NCI-H1694 (cell line): ENCODE data around the gene PPM1F.

Source experiments
- DNase-seq: peaks from one replicate; lab custom pipeline; 2025; lab: John Stamatoyannopoulos, UW

Gene PPM1F

DNA sequence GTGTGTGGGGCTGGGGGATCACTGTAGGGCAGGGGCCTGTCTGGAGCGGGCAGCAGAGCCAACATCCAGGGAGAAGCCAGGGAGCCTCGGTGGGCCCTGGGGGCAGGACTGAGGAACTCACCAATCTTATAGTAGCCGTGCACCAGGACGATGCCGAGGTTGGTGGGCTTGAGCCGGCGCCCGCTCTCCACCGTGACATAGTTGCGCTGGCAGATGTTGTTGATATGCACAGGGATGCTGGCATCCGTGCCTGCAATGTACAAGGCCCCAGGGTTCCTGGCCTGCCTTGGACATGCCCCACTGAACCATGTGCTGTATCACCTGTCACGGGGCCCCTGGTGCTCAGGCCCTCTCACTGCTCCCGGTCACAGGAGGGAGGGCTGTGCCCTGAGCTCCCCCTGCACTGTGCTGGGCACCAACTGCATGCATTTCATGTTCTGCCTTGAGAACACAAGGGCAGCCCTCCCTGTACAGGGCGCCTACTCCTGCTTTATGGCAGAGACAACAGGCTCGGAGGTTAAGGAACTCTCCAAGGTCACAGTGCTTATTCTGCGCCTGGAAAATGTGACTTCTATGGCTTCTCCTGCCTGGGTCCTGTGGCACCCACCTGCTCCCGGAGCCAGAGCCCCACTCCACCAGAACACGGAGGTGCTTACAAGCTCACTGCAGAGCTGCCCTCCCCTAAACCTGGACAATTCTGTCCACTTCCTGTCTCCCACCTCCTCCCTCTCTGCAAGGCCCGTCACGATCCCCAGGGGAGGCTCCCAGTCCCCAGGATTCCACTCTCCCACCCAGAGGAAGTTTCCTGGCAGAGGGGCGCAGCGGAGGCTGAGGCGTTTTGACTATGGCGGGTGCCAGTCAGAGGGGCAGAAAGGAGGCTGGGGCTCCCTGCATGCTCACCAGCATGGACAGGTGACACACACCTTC, 7.8 kb upstream of the PPM1F start:
- no peak for DNase-seq

DNA sequence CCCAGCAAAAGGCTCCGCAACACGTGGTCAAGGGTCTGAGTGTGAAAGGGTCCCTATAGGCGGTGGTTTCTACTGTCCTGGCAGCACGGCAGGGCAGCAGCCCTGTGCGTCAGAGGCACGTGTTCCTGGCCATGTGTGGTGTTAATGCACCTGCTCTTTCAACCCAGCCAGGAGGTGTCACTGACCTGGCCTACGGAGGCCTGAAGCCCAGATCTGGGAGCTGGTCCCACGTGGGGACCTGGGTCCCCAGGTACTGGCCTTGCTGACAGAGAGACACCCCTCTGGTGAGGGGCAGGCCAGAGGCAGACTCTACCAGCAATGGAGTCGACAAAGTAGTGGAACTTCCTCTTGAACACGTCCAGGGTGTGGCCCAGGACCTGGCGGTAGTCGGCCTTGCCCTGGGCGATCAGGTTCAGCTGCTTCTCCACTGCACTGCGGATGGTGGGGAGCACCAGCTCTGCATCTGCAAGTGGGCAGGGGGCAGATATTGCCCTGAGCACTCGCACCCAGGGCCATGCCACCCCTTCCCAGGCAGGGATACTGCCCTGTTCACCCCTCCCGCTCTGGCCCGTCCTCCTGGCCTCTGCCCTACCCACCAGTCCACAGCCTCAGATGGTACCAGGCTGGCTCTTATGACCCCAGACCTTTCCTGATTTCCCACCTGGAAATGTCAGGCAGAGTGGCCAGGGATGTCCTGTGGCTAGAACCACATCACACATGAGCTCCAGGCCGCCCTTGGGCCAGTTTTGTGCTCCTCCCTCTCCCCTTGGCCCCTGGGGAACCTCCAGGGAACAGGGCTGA, 6.8 kb upstream of the PPM1F start:
- DNase-seq: no peak

GRCh38 chr22:21958360-21959273, 6.0 kb upstream of the PPM1F start:
- no peak for DNase-seq

GRCh38 chr22:21951931-21952465, 650 bp downstream of the PPM1F start:
- no peak for DNase-seq

- no peak for DNase-seq
Measured at GRCh38 chr22:21951062-21951461, 1.6 kb downstream of the PPM1F start.

- DNase-seq: no peak
Measured at GRCh38 chr22:21949948-21950347, 2.7 kb downstream of the PPM1F start.

- DNase-seq: no peak
Measured at GRCh38 chr22:21949569-21949918, 3.1 kb downstream of the PPM1F start.

DNA sequence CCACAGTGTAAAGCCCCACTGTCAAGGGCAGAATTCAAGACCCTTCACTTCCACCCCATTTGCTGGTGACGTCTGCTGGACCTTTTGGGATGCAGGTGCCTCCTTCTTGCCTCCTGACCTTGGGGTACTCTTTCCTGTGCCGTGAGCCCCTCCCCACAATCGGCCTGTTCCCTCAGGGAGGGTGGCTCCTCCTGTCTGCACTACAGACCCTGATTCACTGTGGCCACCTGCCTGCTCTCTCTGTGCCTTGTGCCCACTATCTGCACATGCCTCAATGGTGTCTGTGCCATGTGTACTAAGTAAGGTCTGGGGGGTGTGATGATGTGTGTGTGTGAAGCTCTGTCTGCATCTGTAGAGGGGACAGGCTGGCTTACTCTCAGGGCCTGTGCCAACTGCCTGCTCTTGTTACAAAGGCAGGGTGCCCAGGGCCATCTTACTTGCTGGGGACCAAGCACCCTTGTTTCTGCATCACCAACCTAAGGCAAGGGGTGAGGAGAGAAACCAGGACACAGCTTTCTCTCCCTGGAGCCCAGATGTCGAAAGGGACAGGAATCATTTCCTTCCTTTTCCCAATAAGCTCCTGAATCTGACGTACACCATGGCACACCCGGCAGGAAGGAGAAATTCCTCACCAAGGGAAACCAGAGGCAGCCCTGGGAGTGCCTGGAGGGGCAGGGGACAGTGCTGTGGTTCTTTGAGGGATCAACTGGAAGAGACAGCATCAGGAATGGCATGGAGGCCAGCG, 3.7 kb downstream of the PPM1F start:
- no peak for DNase-seq

- no peak for DNase-seq
Measured at GRCh38 chr22:21948390-21948789, 4.3 kb downstream of the PPM1F start.

DNA sequence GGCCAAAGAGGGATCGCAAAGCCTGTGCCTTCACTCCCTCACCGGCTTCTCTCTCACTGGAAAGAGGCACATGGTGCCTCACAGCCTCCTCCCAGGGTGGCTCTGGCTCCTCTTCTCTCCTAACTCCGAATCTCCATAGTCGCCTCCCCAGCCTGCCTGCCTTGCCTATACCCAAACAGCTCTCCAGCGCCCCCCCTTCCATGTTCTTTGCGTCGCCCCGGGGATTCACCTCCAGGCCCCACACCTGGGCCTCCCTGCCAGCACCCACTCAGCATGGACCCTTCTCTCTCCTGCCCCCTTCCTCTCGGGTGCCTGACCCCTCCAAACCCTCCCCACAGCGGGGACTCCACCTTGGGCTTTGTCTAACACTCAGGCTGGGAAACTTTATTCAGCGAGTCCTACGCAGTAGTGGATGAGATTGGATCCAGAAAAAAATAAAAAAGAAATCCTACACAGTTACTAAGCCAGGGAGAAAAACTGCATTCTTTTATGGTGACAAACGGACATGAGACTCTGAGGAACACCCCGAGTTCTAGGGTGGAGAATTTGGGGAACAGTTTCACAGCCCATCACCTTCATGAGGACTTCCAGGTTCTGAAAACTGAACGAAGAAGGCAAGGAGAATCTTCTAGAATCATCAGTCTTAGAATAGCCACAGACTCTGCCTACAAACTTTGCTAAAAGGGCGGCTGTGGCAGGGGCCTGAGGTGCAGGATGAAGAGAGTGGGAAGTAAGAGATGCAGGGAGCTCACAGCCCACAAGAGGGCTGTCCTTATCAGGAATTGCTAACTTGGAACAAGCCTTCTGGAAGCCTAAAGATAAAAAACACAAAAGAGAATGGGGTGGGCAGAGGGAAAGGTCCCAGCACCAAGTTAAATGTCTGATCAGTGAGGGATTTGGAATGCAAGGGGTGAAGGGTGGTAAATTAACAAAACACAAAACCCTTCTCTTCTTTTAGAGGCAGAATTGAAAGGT, 5.3 kb downstream of the PPM1F start:
- no peak for DNase-seq

GRCh38 chr22:21946262-21946925, 6.3 kb downstream of the PPM1F start:
- no peak for DNase-seq

GRCh38 chr22:21945453-21946261, 7.0 kb downstream of the PPM1F start:
- DNase-seq: no peak

GRCh38 chr22:21944871-21945270, 7.8 kb downstream of the PPM1F start:
- no peak for DNase-seq

GRCh38 chr22:21943571-21944448, 8.8 kb downstream of the PPM1F start:
- no peak for DNase-seq

DNA sequence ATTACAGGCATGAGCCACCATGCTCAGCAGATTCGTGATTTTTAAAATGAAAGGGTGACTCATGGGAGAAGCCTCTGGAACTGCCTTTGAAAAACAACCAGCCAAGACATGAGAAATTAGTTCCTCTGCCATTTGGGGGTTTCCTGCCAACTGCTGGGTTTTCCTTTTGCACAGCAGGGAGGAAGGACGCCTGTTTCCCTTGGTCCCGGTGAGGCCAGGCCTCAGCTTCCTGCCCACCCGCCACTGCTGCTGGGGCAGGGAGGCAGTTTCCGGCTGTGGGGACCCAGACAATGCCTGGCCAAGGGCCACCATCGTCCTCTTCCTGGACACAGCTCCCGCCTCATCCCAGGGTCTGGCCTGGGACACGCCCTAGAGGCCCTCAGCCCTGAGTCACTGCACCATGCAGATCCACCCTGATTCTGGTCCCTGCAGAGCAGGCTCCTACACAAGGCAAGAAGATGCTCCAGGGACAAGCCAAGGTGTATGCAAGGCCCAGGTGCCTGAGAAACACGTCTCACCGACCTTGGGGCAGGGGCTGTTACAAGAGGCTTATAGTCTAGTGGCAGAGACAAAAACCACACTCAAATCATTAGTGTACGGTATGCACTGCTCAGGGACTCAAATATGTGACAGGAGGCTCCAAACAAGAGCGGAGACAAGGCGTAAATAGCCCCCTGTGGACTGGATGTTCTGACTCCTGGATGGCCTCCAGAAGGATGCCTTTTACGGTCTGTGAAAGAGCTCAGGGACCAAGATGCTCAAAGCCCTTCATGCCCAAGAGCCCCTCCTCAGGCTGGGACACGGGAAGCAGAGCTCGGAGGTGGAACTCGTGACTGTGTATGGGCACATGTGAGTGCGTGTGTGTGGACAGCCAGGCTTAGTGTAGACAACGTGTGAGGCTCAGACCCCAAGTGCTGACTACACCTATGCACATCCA, 10.0 kb downstream of the PPM1F start:
- DNase-seq: no peak

DNA sequence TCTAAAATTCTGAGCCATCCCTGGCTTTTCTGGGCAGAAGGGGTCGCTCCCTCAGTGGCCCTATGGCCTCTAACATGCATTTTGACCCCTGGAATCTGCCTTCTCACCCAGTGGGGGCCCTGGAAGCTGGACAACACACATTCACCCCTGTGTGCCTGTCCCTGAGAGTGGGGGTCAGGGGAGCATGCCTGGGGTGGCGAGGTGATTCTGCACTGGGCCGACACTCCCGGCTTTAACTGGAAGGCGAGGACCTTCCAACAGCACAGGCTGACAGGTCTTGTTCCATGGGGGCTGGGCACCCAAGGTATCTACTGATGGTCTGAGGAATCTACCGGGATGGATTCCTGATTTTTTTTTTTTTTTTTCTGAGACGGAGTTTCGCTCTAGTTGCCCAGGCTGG, 10.7 kb downstream of the PPM1F start:
- no peak for DNase-seq
